Measurements from ENCODE around the gene IMPG2. TPM values are rescaled to one million over a fixed set of nuclear protein-coding genes. Genes with fewer than 3 reads are reported as not detected.
A peak's percentile ranks its signal among the peaks of the same experiment; 100 is the strongest.

IMPG2 gene
- total RNA-seq, result 0.33 and 0.51 TPM in 2 replicates
- polyA plus RNA-seq, result 0.11 TPM in 2 replicates
- polyA plus RNA-seq (2012), result 0.05 TPM in 2 replicates
- polyA minus RNA-seq (ENCODE audit: low replicate concordance), result 0.20 TPM in 1 of 2 replicates, not detected in the other

- TF ChIP-seq EZH2 (IDR thresholded peaks at IDR 0.05; ENCODE audit: low read length, missing control alignments), result no peak
- TF ChIP-seq, protein P1, sequence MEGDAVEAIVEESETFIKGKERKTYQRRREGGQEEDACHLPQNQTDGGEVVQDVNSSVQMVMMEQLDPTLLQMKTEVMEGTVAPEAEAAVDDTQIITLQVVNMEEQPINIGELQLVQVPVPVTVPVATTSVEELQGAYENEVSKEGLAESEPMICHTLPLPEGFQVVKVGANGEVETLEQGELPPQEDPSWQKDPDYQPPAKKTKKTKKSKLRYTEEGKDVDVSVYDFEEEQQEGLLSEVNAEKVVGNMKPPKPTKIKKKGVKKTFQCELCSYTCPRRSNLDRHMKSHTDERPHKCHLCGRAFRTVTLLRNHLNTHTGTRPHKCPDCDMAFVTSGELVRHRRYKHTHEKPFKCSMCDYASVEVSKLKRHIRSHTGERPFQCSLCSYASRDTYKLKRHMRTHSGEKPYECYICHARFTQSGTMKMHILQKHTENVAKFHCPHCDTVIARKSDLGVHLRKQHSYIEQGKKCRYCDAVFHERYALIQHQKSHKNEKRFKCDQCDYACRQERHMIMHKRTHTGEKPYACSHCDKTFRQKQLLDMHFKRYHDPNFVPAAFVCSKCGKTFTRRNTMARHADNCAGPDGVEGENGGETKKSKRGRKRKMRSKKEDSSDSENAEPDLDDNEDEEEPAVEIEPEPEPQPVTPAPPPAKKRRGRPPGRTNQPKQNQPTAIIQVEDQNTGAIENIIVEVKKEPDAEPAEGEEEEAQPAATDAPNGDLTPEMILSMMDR (conservative IDR thresholded peaks at IDR 0.05 in 1 of 2, IDR thresholded peaks at IDR 0.05 in 1 of 2; ENCODE audit: low read depth in 1 of 2, low read length in 2 of 2), result no peak
- Histone ChIP-seq H3K4me2 (ENCODE audit: extremely low read depth, insufficient read depth, low read length) (no peak within 1 kb of the TSS), H4K20me1 (ENCODE audit: control insufficient read depth, extremely low read depth, insufficient read depth, low read length) (no peaks in the 10 kb centered on the region), H3K9me3 (ENCODE audit: control insufficient read depth, insufficient read depth, low read depth, low read length) (no peaks in the 10 kb centered on the region), H3K4me1 (ENCODE audit: control insufficient read depth, extremely low read depth, insufficient read depth, low read length) (no peaks in the 10 kb centered on the region), H3K27me3 (ENCODE audit: control insufficient read depth, insufficient read depth, low read length) (no peaks in the 10 kb centered on the region), H3K79me2 (ENCODE audit: control insufficient read depth, insufficient read depth, low read length) (no peaks in the 10 kb centered on the region), H3K27ac (ENCODE audit: insufficient read depth, low read length) (no peak within 1 kb of the TSS), H3K9ac (ENCODE audit: insufficient read depth, low read length) (no peak within 1 kb of the TSS), H3K4me3 (replicated peaks in 1 of 4; ENCODE audit: control extremely low read depth in 1 of 4, insufficient read depth in 1 of 4, low read depth in 3 of 4, low read length in 4 of 4) (peak within 1 kb of the TSS in 1 of 4 experiments; percentile 17), H2AFZ (ENCODE audit: low read length) (no peak within 1 kb of the TSS), H3K36me3 (ENCODE audit: control insufficient read depth, insufficient read depth, low read length) (no peaks in the 10 kb centered on the region)
- DNase-seq (ENCODE audit: low read depth in 2 of 2), result no peak
Observed at GRCh38 chr3:101320475-101320874, at the start of gene IMPG2. Gene IMPG2 (minus strand): TSS chr3:101320575. CDS start chr3:101320372, 203 bp downstream.

- no peak overlapping the region for H2AFZ ChIP-seq (ENCODE audit: low read length)
- no peaks in the 10 kb centered on the region for H3K27me3 ChIP-seq (ENCODE audit: control insufficient read depth, insufficient read depth, low read length)
- no peaks in the 10 kb centered on the region for H3K4me1 ChIP-seq (ENCODE audit: control insufficient read depth, extremely low read depth, insufficient read depth, low read length)
- TF ChIP-seq, protein P1 (conservative IDR thresholded peaks at IDR 0.05 in 1 of 2, IDR thresholded peaks at IDR 0.05 in 1 of 2; ENCODE audit: low read depth in 1 of 2, low read length in 2 of 2), result no peak
- no peak for TF ChIP-seq EZH2 (IDR thresholded peaks at IDR 0.05; ENCODE audit: low read length, missing control alignments)
- no peaks in the 10 kb centered on the region for H4K20me1 ChIP-seq (ENCODE audit: control insufficient read depth, extremely low read depth, insufficient read depth, low read length)
- H3K9ac ChIP-seq (ENCODE audit: insufficient read depth, low read length), result no peak overlapping the region
- H3K4me3 ChIP-seq (replicated peaks in 1 of 4; ENCODE audit: control extremely low read depth in 1 of 4, insufficient read depth in 1 of 4, low read depth in 3 of 4, low read length in 4 of 4), result no peak overlapping the region
- no peak overlapping the region for H3K4me2 ChIP-seq (ENCODE audit: extremely low read depth, insufficient read depth, low read length)
- peaks cover 3% of the 10 kb centered on the region for H3K36me3 ChIP-seq (ENCODE audit: control insufficient read depth, insufficient read depth, low read length)
- H3K9me3 ChIP-seq (ENCODE audit: control insufficient read depth, insufficient read depth, low read depth, low read length), result no peaks in the 10 kb centered on the region
- no peak for DNase-seq (ENCODE audit: low read depth in 2 of 2)
- H3K27ac ChIP-seq (ENCODE audit: insufficient read depth, low read length), result no peak overlapping the region
- H3K79me2 ChIP-seq (ENCODE audit: control insufficient read depth, insufficient read depth, low read length), result no peaks in the 10 kb centered on the region
Observed at GRCh38 chr3:101362406-101362805, 42.0 kb upstream of the IMPG2 start.

GRCh38 chr3:101351829-101352228 lies 31.5 kb upstream of the IMPG2 start:
- Histone ChIP-seq H3K9me3 (ENCODE audit: control insufficient read depth, insufficient read depth, low read depth, low read length) (no peaks in the 10 kb centered on the region), H3K4me1 (ENCODE audit: control insufficient read depth, extremely low read depth, insufficient read depth, low read length) (no peaks in the 10 kb centered on the region), H3K79me2 (ENCODE audit: control insufficient read depth, insufficient read depth, low read length) (no peaks in the 10 kb centered on the region), H4K20me1 (ENCODE audit: control insufficient read depth, extremely low read depth, insufficient read depth, low read length) (no peaks in the 10 kb centered on the region), H3K27me3 (ENCODE audit: control insufficient read depth, insufficient read depth, low read length) (no peaks in the 10 kb centered on the region), H3K4me2 (ENCODE audit: extremely low read depth, insufficient read depth, low read length) (peak overlapping the region; percentile 19), H3K4me3 (replicated peaks in 1 of 4; ENCODE audit: control extremely low read depth in 1 of 4, insufficient read depth in 1 of 4, low read depth in 3 of 4, low read length in 4 of 4) (no peak overlapping the region), H3K36me3 (ENCODE audit: control insufficient read depth, insufficient read depth, low read length) (no peaks in the 10 kb centered on the region), H2AFZ (ENCODE audit: low read length) (no peak overlapping the region), H3K9ac (ENCODE audit: insufficient read depth, low read length) (no peak overlapping the region), H3K27ac (ENCODE audit: insufficient read depth, low read length) (no peak overlapping the region)
- DNase-seq (ENCODE audit: low read depth in 2 of 2), result peak in 1 of 2 donors; percentile 28
- TF ChIP-seq, protein P1 (conservative IDR thresholded peaks at IDR 0.05 in 1 of 2, IDR thresholded peaks at IDR 0.05 in 1 of 2; ENCODE audit: low read depth in 1 of 2, low read length in 2 of 2), result no peak
- TF ChIP-seq EZH2 (IDR thresholded peaks at IDR 0.05; ENCODE audit: low read length, missing control alignments), result no peak

Measured in fibroblast of lung (primary cell).